Loucy (cell line): ENCODE results near the gene WDFY1.

Experiments used
- CTCF ChIP-seq: fragments of 200-600 bp; sonication (generic); conservative IDR thresholded peaks from 2 replicates; pipeline ENCODE4 v1.5.1; 2014; ENCODE audit warnings: mild to moderate bottlenecking, antibody characterized with exemption, low read length
- EZH2phosphoT487 ChIP-seq: fragments of 200-600 bp; IDR thresholded peaks from 2 replicates; pipeline ENCODE4 v1.6.1; 2018; ENCODE audit warnings: antibody characterized with exemption, mild to moderate bottlenecking, moderate library complexity, borderline replicate concordance

- TF ChIP-seq CTCF (no peak), EZH2phosphoT487 (no peak)
Measured at GRCh38 chr2:223900066-223900465, 45.1 kb downstream of the WDFY1 start.
